Chondrocyte (in vitro differentiated cells): Measurements from ENCODE around the gene DSN1. TPM values are rescaled to one million over a fixed set of nuclear protein-coding genes. Genes with fewer than 3 reads are reported as not detected.

Experiments
- DNase-seq: peaks from one replicate; pipeline ENCODE4 v3.0.0; 2021; ENCODE audit warnings: mixed read lengths, low spot score
- H3K27ac Mint-ChIP-seq: one replicate; pipeline ENCODE4 v1.8.0; 2021; ENCODE audit warnings: mild to moderate bottlenecking, moderate library complexity, mixed read lengths; ENCODE audit not compliant: unreplicated experiment
- H3K27me3 Mint-ChIP-seq: 2 replicates; pipeline ENCODE4 v1.8.0; 2021; ENCODE audit warnings: low read depth, mixed read lengths
- H3K36me3 Mint-ChIP-seq: 2 replicates; pipeline ENCODE4 v1.8.0; 2021; ENCODE audit warnings: low read depth, mixed read lengths
- H3K4me1 Mint-ChIP-seq: 2 replicates; pipeline ENCODE4 v1.8.0; 2021; ENCODE audit warnings: low read depth, mild to moderate bottlenecking, mixed read lengths
- H3K4me3 Mint-ChIP-seq: one replicate; pipeline ENCODE4 v1.8.0; 2021; ENCODE audit warnings: mild to moderate bottlenecking, moderate library complexity, mixed read lengths; ENCODE audit not compliant: unreplicated experiment
- H3K9me3 Mint-ChIP-seq: 2 replicates; pipeline ENCODE4 v1.8.0; 2021; ENCODE audit warnings: low read depth, mixed read lengths
- CTCF ChIP-seq: fragments of 200-600 bp; sonication (generic); IDR thresholded peaks from 2 replicates; pipeline ENCODE4 v1.5.0; 2021; ENCODE audit warnings: antibody characterized with exemption, mild to moderate bottlenecking, moderate library complexity
- total RNA-seq: library from RNA; stranded (reverse); gene quantifications from 3 replicates; pipeline ENCODE4 v1.2.1, GENCODE V29; 2021

The DSN1 gene
- total RNA-seq, 1 donor from 2014 or later: 8.3 TPM

DNA sequence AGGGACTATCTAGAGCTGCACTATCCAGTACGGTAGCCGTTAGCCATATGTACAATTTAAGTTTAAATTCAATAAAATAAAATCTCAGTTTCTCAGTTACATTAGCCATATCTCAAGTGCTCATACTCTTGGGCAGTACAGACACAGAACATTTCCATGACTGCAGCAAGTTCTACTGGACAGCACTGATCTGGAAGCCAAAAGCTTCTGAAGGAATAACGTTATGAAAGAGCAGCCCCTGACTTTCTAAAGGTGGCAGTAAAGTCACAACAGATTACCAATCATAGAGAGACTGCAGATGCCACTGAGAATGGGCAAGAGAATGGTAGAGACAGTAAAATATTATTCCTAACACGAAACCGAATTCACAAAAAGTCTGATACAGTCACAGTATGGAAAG lies 64.4 kb downstream of the DSN1 start:
- Mint-ChIP-seq H3K36me3 (peaks cover 1% of the 10 kb centered on the region), H3K27me3 (no peaks in the 10 kb centered on the region), H3K4me3 (no peak overlapping the region), H3K9me3 (no peaks in the 10 kb centered on the region), H3K27ac (no peak overlapping the region), H3K4me1 (no peaks in the 10 kb centered on the region)
- no peak for DNase-seq
- no peak for TF ChIP-seq CTCF

- H3K4me1 Mint-ChIP-seq: peaks cover 7% of the 10 kb centered on the region
- no peaks in the 10 kb centered on the region for H3K27me3 Mint-ChIP-seq
- no peak for DNase-seq
- peaks cover 4% of the 10 kb centered on the region for H3K36me3 Mint-ChIP-seq
- TF ChIP-seq CTCF: no peak
- H3K27ac Mint-ChIP-seq: peak overlapping the region; percentile 22
- H3K4me3 Mint-ChIP-seq: no peak overlapping the region
- no peaks in the 10 kb centered on the region for H3K9me3 Mint-ChIP-seq
Measured at GRCh38 chr20:36703530-36703929, 70.0 kb downstream of the DSN1 start.

Other genes with a start within 250 kb of the DSN1 start
- 237 to 1,930 TPM (median 1,885 TPM) in 3 replicates for gene MYL9, start 232.2 kb downstream of the DSN1 start, total RNA-seq
- gene TGIF2, start 200.2 kb downstream of the DSN1 start, total RNA-seq: 15.8 to 24.2 TPM (median 18.8 TPM) in 3 replicates
- 71.3 to 74.0 TPM (median 71.5 TPM) in 3 replicates for gene RAB5IF, start 168.0 kb downstream of the DSN1 start, total RNA-seq
- gene SLA2, start 127.6 kb downstream of the DSN1 start, total RNA-seq: 0.24 TPM in 1 of 3 replicates, not detected in the others
- gene NDRG3, start 27.7 kb downstream of the DSN1 start, total RNA-seq: 27.6 to 34.5 TPM (median 28.1 TPM) in 3 replicates
- gene TLDC2, start 102.4 kb upstream of the DSN1 start, total RNA-seq: not detected in 3 replicates
- gene SAMHD1, start 177.9 kb upstream of the DSN1 start, total RNA-seq: 15.5 to 21.8 TPM (median 17.3 TPM) in 3 replicates